ENCODE data around the gene MPHOSPH9. TPM values are rescaled to one million over a fixed set of nuclear protein-coding genes. Genes with fewer than 3 reads are reported as not detected.

The MPHOSPH9 gene
- total RNA-seq, 4 donors from 2014 or later = 11.5 to 26.8 (median 14.7) TPM

GRCh38 chr12:123273166-123273565 is 40.2 kb upstream of the MPHOSPH9 start:
- TF ChIP-seq CTCF (IDR thresholded peaks at IDR 0.05) (no peak), POLR2A (IDR thresholded peaks at IDR 0.05) (no peak), POLR2AphosphoS5 (IDR thresholded peaks at IDR 0.05) (no peak), EP300 (IDR thresholded peaks at IDR 0.05) (no peak)
- Histone ChIP-seq H3K27ac (no peak overlapping the region), H3K27me3 (no peaks in the 10 kb centered on the region), H3K9me3 (no peaks in the 10 kb centered on the region), H3K4me3 (no peak overlapping the region), H3K36me3 (no peaks in the 10 kb centered on the region), H3K4me1 (peaks cover 0 to 35% (median 24%) of the 10 kb centered on the region in 3 donors)
- no peak for ATAC-seq
- 81 to 90% methylated on average over 6 to 14 of the region's 15 CpGs for WGBS, 2 donors (ENCODE audit: low coverage in 1 of 2)

- no peak for TF ChIP-seq POLR2A (IDR thresholded peaks at IDR 0.05)
- TF ChIP-seq CTCF (IDR thresholded peaks at IDR 0.05) = peak in 3 of 4 experiments; percentile 58 to 84 (median 79)
- no CpG with 5 or more reads among the region's 108 CpGs for WGBS, 2 donors (ENCODE audit: low coverage in 1 of 2)
- H3K27ac ChIP-seq = peak overlapping the region in 3 of 4 donors; percentile 81 to 98 (median 84)
- H3K4me3 ChIP-seq = peak overlapping the region; percentile 57 to 80
- H3K36me3 ChIP-seq = peaks cover 0 to 11% of the 10 kb centered on the region in 2 donors
- peaks cover 0 to 42% (median 27%) of the 10 kb centered on the region in 3 donors for H3K4me1 ChIP-seq
- H3K27me3 ChIP-seq = no peaks in the 10 kb centered on the region
- peak; percentile 78 for ATAC-seq
- H3K9me3 ChIP-seq = no peaks in the 10 kb centered on the region
Measured at GRCh38 chr12:123271001-123271668, 38.2 kb upstream of the MPHOSPH9 start.

GRCh38 chr12:123270214-123271000 is 37.5 kb upstream of the MPHOSPH9 start:
- Histone ChIP-seq H3K4me1 (peaks cover 0 to 42% (median 27%) of the 10 kb centered on the region in 3 donors), H3K4me3 (peak overlapping the region; percentile 57 to 80)
- ATAC-seq = no peak

GRCh38 chr12:123269896-123270213 is 36.9 kb upstream of the MPHOSPH9 start:
- Histone ChIP-seq H3K27ac (peak overlapping the region; percentile 51 to 98 (median 82)), H3K36me3 (peaks cover 0 to 24% of the 10 kb centered on the region in 2 donors), H3K27me3 (no peaks in the 10 kb centered on the region), H3K9me3 (no peaks in the 10 kb centered on the region), H3K4me3 (peak overlapping the region; percentile 57 to 80), H3K4me1 (peaks cover 0 to 42% (median 27%) of the 10 kb centered on the region in 3 donors)
- ATAC-seq = no peak
- 0% methylated on average over 1 of the region's 7 CpGs for WGBS, 2 donors (ENCODE audit: low coverage in 1 of 2)
- no peak for TF ChIP-seq POLR2AphosphoS5 (IDR thresholded peaks at IDR 0.05)
- TF ChIP-seq POLR2A (IDR thresholded peaks at IDR 0.05) = no peak
- TF ChIP-seq CTCF (IDR thresholded peaks at IDR 0.05) = no peak
- TF ChIP-seq EP300 (IDR thresholded peaks at IDR 0.05) = no peak

More at GRCh38 chr12:123270214-123271000, 37.5 kb upstream of the MPHOSPH9 start:
- no peaks in the 10 kb centered on the region for H3K9me3 ChIP-seq
- no peak for TF ChIP-seq POLR2A (IDR thresholded peaks at IDR 0.05)
- TF ChIP-seq CTCF (IDR thresholded peaks at IDR 0.05) = no peak
- no peak for TF ChIP-seq POLR2AphosphoS5 (IDR thresholded peaks at IDR 0.05)
- no peak for TF ChIP-seq EP300 (IDR thresholded peaks at IDR 0.05)
- H3K36me3 ChIP-seq = peaks cover 0 to 19% of the 10 kb centered on the region in 2 donors
- peak overlapping the region; percentile 51 to 98 (median 82) for H3K27ac ChIP-seq
- WGBS, 2 donors (ENCODE audit: low coverage in 1 of 2) = 0% methylated on average over 4 to 10 of the region's 51 CpGs
- no peaks in the 10 kb centered on the region for H3K27me3 ChIP-seq

Data from gastroesophageal sphincter (tissue), 4 donors.